Mucosa of rectum (tissue), 2 donors: Measurements from ENCODE around the gene TFAM.
"Not testable (repeated sequence)": the region's sequence is repeated elsewhere in the genome, so short reads cannot be mapped to it uniquely, and the experiment has no call there.

Experiments used
- H3K27ac ChIP-seq, 2 donors: one replicate each; pipeline ENCODE4 v1.7.0; 2013; ENCODE audit warnings: inconsistent platforms in 2 of 2, low read depth in 2 of 2, low read length in 2 of 2
- H3K27me3 ChIP-seq, 2 donors: one replicate each; pipeline ENCODE4 v1.7.0; 2013; ENCODE audit warnings: low read length in 2 of 2; ENCODE audit not compliant: control insufficient read depth in 2 of 2, insufficient read depth in 2 of 2
- H3K36me3 ChIP-seq, 2 donors: one replicate each; pipeline ENCODE4 v1.7.0; 2013; ENCODE audit warnings: low read length in 2 of 2; ENCODE audit not compliant: control insufficient read depth in 2 of 2, insufficient read depth in 2 of 2
- H3K4me1 ChIP-seq, 2 donors: one replicate each; pipeline ENCODE4 v1.7.0; 2013; ENCODE audit warnings: low read length in 2 of 2, mild to moderate bottlenecking in 1 of 2; ENCODE audit not compliant: control insufficient read depth in 2 of 2, insufficient read depth in 2 of 2
- H3K4me3 ChIP-seq, 2 donors: one replicate each; pipeline ENCODE4 v1.7.0; 2013; ENCODE audit warnings: low read length in 2 of 2
- H3K9ac ChIP-seq, 2 donors: one replicate each; pipeline ENCODE4 v1.7.0; 2013; ENCODE audit warnings: low read length in 2 of 2, low read depth in 1 of 2, mild to moderate bottlenecking in 1 of 2
- H3K9me3 ChIP-seq, 2 donors: one replicate each; pipeline ENCODE4 v1.7.0; 2013; ENCODE audit warnings: low read length in 2 of 2; ENCODE audit not compliant: control insufficient read depth in 2 of 2
- donor health status: healthy.
- donor health status: Normal muscosa, but diverticular disease.

The TFAM gene

DNA sequence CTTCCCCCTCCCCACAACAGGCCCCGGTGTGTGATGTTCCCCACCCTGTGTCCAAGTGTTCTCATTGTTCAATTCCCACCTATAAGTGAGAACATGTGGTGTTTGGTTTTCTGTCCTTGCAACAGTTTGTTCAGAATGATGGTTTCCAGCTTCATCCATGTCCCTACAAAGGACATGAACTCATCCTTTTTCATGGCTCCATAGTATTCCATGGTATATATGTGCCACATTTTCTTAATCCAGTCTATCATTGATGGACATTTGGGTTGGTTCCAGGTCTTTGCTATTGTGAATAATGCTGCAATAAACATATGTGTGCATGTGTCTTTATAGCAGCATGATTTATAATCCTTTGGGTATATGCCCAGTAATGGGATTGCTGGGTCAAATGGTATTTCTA, 43.2 kb downstream of the TFAM start:
- not testable (repeated sequence) for H3K9ac ChIP-seq, H3K36me3 ChIP-seq, H3K4me3 ChIP-seq, H3K27ac ChIP-seq, H3K4me1 ChIP-seq, H3K9me3 ChIP-seq, H3K27me3 ChIP-seq

DNA sequence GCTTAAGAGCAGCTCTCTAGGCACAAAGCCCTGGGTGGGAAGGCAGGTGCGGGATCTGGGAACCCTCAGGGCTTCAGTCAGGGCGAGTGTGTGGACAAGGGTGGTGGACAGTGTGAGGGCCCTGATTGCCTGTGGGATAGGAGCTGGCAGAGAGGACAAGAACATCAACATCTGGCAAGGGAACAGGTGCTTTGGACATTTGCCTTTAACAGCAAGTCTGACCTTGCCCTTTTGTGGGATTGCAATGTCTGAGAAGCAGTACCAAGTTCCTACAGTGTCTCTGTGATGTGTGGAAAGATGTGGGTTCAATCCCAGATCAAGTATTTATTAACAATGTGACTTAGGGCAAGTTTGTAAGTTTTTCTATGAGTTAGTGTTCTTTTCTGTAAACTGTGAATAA, 46.7 kb downstream of the TFAM start:
- Histone ChIP-seq H3K9ac (no peak overlapping the region), H3K4me1 (no peaks in the 10 kb centered on the region), H3K9me3 (no peaks in the 10 kb centered on the region)

GRCh38 chr10:58433066-58433465, 47.9 kb downstream of the TFAM start:
- Histone ChIP-seq H3K27me3 (no peaks in the 10 kb centered on the region), H3K4me1 (no peaks in the 10 kb centered on the region)

More for the DNA sequence above, 46.7 kb downstream of the TFAM start:
- H3K27ac ChIP-seq = no peak overlapping the region
- no peak overlapping the region for H3K4me3 ChIP-seq
- no peaks in the 10 kb centered on the region for H3K27me3 ChIP-seq
- H3K36me3 ChIP-seq = no peaks in the 10 kb centered on the region

DNA sequence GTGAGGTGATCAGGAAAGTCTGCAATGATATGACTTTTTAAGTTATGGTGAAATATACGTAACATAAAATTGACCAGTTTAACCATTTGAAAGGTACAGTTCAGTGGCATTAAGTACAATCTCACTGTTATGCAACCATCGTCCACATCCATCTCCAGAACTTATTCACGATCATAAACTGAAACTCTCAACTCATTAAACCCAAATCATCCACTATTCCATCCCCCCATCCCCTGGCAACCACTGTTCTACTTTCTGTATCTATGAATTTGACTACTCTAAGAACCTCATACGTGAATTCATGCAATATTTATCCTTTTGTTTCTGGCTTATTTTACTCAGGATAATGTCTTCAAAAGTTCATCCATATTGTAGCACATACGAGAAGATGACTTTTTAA, 48.4 kb downstream of the TFAM start:
- Histone ChIP-seq H3K4me1 (no peaks in the 10 kb centered on the region), H3K9me3 (no peaks in the 10 kb centered on the region), H3K9ac (no peak overlapping the region), H3K4me3 (no peak overlapping the region), H3K36me3 (no peaks in the 10 kb centered on the region), H3K27ac (no peak overlapping the region), H3K27me3 (no peaks in the 10 kb centered on the region)

More at GRCh38 chr10:58433066-58433465, 47.9 kb downstream of the TFAM start:
- H3K27ac ChIP-seq = no peak overlapping the region
- no peaks in the 10 kb centered on the region for H3K9me3 ChIP-seq
- H3K9ac ChIP-seq = no peak overlapping the region
- H3K4me3 ChIP-seq = no peak overlapping the region
- H3K36me3 ChIP-seq = no peaks in the 10 kb centered on the region

DNA sequence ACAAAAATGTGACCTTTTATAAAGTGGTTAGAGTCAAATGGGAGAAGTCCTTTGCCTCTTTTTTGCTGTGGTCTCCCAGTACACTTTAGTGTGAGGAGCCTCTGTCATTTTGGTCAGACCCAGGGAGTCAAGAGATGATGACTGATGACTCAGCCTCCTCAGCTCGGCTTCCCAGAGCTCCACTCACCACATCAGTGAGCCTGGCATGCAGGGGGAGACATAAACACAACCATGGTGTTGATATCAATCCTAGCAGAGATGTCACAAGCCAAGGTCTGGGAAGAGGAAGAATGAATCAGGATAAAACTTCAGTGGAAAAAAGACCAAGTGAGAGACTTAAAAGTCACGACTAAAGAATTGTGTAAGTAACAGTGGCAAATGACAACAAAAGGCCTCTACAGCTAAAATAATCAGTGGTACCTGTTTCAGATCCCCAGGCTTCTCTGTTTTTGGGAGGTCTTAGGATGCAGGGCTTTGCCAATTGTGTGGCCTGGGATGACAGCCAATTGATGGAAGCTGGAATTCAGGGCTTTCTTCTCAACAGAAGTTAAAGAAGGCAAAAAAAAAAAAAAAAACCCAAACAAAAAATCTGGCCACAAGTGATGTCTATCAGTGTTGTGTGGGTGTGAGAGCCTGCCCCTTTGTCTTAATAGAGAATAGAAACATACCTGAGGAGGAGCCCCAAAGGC, 50.2 kb downstream of the TFAM start:
- peak overlapping the region in 1 of 2 donors; percentile 3 for H3K27ac ChIP-seq
- H3K9ac ChIP-seq = no peak overlapping the region
- no peak overlapping the region for H3K4me3 ChIP-seq
- H3K27me3 ChIP-seq = no peaks in the 10 kb centered on the region
- H3K36me3 ChIP-seq = no peaks in the 10 kb centered on the region
- no peaks in the 10 kb centered on the region for H3K9me3 ChIP-seq
- no peaks in the 10 kb centered on the region for H3K4me1 ChIP-seq

DNA sequence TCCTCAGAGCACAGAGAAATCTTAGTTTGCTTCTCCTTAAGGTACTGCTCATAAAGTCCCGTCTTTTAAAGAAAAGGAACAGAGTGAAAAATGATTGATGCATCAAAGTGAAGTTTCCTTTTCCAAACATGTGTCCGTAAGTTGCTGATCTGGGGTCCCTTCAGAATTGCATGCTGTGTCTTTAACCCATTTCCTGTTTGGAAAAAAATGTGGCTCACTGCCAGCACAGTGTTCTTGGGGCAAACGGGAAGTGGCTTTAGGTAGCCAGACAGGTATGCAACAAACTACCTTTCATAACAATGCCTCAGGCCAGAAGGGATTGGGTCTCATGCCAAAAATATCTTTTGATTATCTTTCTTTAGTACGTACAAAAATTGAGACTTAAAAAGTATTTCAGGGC, 50.9 kb downstream of the TFAM start:
- no peaks in the 10 kb centered on the region for H3K27me3 ChIP-seq
- no peak overlapping the region for H3K9ac ChIP-seq
- no peaks in the 10 kb centered on the region for H3K36me3 ChIP-seq
- H3K27ac ChIP-seq = no peak overlapping the region
- H3K4me1 ChIP-seq = no peaks in the 10 kb centered on the region
- H3K9me3 ChIP-seq = no peaks in the 10 kb centered on the region
- H3K4me3 ChIP-seq = no peak overlapping the region

DNA sequence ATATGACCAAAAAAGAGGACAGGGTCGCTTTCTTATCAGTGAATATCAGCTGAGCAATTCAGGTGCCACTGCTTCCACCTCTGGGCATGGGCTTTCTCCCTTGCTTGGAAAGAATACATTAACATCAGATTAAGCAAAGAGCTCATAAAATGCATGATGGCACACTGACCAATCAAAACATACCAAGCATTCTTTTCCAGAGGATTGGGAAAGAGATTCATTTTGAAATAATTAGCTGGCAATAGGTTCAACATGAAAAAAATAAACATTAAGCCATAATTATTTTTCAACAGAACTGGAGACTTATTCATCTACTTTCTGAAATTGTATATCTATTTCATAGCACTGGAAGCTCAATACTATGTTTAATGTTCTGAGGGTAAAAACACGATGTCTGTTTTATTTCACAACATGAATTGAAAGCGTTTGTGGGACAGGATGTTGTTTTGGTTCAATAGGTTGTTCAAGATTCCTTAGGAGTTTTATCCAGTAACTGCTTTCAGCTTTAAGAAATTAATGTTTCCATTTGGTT, 53.2 kb downstream of the TFAM start:
- no peaks in the 10 kb centered on the region for H3K9me3 ChIP-seq
- H3K4me1 ChIP-seq = no peaks in the 10 kb centered on the region
- no peaks in the 10 kb centered on the region for H3K27me3 ChIP-seq
- H3K27ac ChIP-seq = no peak overlapping the region
- no peak overlapping the region for H3K4me3 ChIP-seq
- no peak overlapping the region for H3K9ac ChIP-seq
- H3K36me3 ChIP-seq = no peaks in the 10 kb centered on the region

DNA sequence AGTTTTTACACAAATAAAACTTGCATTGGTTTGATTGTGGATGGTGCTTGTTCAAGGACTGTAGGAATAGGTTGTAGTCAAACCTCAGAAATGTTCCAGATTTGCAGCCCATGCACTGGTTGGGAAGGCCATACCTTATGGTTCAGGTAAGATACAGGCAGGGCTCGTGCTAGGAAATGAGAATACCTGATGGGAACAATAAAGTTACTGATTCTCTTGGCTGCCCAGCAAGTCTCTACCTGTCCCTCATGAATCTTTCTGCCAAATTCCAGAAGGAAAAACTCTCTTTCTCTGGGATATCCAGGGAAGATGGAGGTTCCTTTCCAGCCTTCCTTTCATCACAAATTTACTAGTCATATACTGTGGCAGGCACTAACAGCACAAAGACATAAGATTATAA, 53.8 kb downstream of the TFAM start:
- H3K27me3 ChIP-seq = no peaks in the 10 kb centered on the region
- no peaks in the 10 kb centered on the region for H3K9me3 ChIP-seq
- H3K4me3 ChIP-seq = no peak overlapping the region
- H3K27ac ChIP-seq = no peak overlapping the region
- H3K4me1 ChIP-seq = no peaks in the 10 kb centered on the region
- H3K9ac ChIP-seq = no peak overlapping the region
- no peaks in the 10 kb centered on the region for H3K36me3 ChIP-seq

- Histone ChIP-seq H3K36me3 (no peaks in the 10 kb centered on the region), H3K9me3 (no peaks in the 10 kb centered on the region), H3K9ac (no peak overlapping the region), H3K27ac (no peak overlapping the region), H3K4me3 (no peak overlapping the region), H3K4me1 (no peaks in the 10 kb centered on the region), H3K27me3 (no peaks in the 10 kb centered on the region)
These were observed 54.6 kb downstream of the TFAM start for GRCh38 chr10:58439632-58440364.

DNA sequence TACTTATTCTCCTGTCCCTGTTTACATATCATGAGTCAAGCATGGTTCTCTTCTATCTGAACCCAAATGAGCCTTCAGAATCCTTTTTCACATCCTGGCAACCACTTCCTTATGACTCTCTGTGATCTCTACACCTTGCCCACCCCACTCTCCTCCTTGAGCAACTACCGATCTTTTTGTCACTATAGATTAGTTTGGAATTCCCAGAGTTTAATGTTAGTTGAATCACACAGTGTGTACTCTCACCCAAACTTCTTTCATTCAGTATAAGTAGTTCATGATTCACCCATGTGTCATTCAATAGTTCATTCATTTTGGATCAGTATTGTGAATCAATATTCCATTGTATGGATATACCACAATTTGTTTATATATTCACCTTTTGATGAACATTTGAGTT, 55.3 kb downstream of the TFAM start:
- no peak overlapping the region for H3K9ac ChIP-seq
- no peaks in the 10 kb centered on the region for H3K9me3 ChIP-seq
- H3K4me1 ChIP-seq = no peaks in the 10 kb centered on the region
- H3K36me3 ChIP-seq = no peaks in the 10 kb centered on the region
- H3K27me3 ChIP-seq = no peaks in the 10 kb centered on the region
- no peak overlapping the region for H3K27ac ChIP-seq
- H3K4me3 ChIP-seq = no peak overlapping the region
